IMR-90 (cell line): Measurements from ENCODE around the gene ST3GAL4. TPM values are rescaled to one million over a fixed set of nuclear protein-coding genes. Genes with fewer than 3 reads are reported as not detected.

Experiments
- ATAC-seq: fragments of 200-7000 bp; cut with Tn5 transposase; 2 replicates; pipeline ENCODE4 v1.9.1; 2020; ENCODE audit warnings: low read depth, mild to moderate bottlenecking, moderate library complexity
- BruUV-seq: library from RNA; stranded (reverse); fragments of 400-500 nt; replicated peaks from 2 replicates; lab custom pipeline; 2021; lab: Mats Ljungman, UMichigan
- CTCF ChIA-PET: fragments of 300-600 bp; formaldehyde crosslinking; extraction: SDS; loops from one replicate; lab custom pipeline; 2021; ENCODE audit warnings: antibody characterized with exemption; lab: Yijun Ruan, JAX
- POLR2A ChIA-PET: fragments of 300-600 bp; sonication (Branson Sonifier 250); formaldehyde crosslinking; loops from one replicate; lab custom pipeline; 2022; ENCODE audit warnings: antibody characterized with exemption; ENCODE audit not compliant: unreplicated experiment; lab: Charles Lee
- DNase-seq: peaks from one replicate; pipeline ENCODE4 v3.0.0; 2013
- H2AFZ ChIP-seq: replicated peaks from 2 replicates; pipeline ENCODE3; 2013; ENCODE audit warnings: low read length, mild to moderate bottlenecking; ENCODE audit not compliant: poor library complexity
- H2AK5ac ChIP-seq: 2 replicates; pipeline ENCODE4 v1.6.1; 2013; ENCODE audit warnings: low read depth, low read length, inconsistent platforms
- H2AK9ac ChIP-seq: replicated peaks from 2 replicates; pipeline ENCODE3; 2013; ENCODE audit warnings: mild to moderate bottlenecking, low read depth, low read length, moderate library complexity; ENCODE audit not compliant: poor library complexity
- H2BK120ac ChIP-seq: 2 replicates; pipeline ENCODE4 v1.6.1; 2013; ENCODE audit warnings: low read depth, low read length, inconsistent platforms
- H2BK15ac ChIP-seq: 3 replicates; pipeline ENCODE4 v1.6.1; 2013; ENCODE audit warnings: low read depth, low read length, inconsistent platforms
- H2BK20ac ChIP-seq: 2 replicates; pipeline ENCODE4 v1.6.1; 2013; ENCODE audit warnings: low read depth, mild to moderate bottlenecking, inconsistent platforms, low read length, moderate library complexity
- H2BK5ac ChIP-seq: 2 replicates; pipeline ENCODE4 v1.6.1; 2013; ENCODE audit warnings: mild to moderate bottlenecking, low read depth, low read length, inconsistent platforms; ENCODE audit not compliant: poor library complexity, severe bottlenecking
- H3K14ac ChIP-seq: replicated peaks from 2 replicates; pipeline ENCODE4 v1.6.1; 2013; ENCODE audit warnings: low read depth, low read length, inconsistent platforms
- H3K18ac ChIP-seq: 2 replicates; pipeline ENCODE4 v1.6.1; 2013; ENCODE audit warnings: low read depth, low read length, control low read depth
- H3K23ac ChIP-seq: 2 replicates; pipeline ENCODE4 v1.6.1; 2013; ENCODE audit warnings: low read depth, low read length, inconsistent platforms
- H3K27ac ChIP-seq: 2 replicates; pipeline ENCODE4 v1.5.1; 2013; ENCODE audit warnings: mild to moderate bottlenecking, control low read depth, low read length; ENCODE audit not compliant: insufficient read depth
- H3K27me3 ChIP-seq: 2 replicates; pipeline ENCODE4 v1.6.1; 2013; ENCODE audit warnings: low read length; ENCODE audit not compliant: control insufficient read depth, insufficient read depth
- H3K36me3 ChIP-seq: 2 replicates; pipeline ENCODE4 v1.6.1; 2013; ENCODE audit warnings: low read length, mixed read lengths; ENCODE audit not compliant: control insufficient read depth, insufficient read depth
- H3K4ac ChIP-seq: 2 replicates; pipeline ENCODE4 v1.6.1; 2013; ENCODE audit warnings: low read depth, low read length, inconsistent platforms
- H3K4me1 ChIP-seq: 2 replicates; pipeline ENCODE4 v1.6.1; 2013; ENCODE audit warnings: low read length, mixed read lengths; ENCODE audit not compliant: control insufficient read depth, insufficient read depth
- H3K4me2 ChIP-seq: 2 replicates; pipeline ENCODE4 v1.6.1; 2013; ENCODE audit warnings: low read depth, mild to moderate bottlenecking, control low read depth, low read length, moderate library complexity
- H3K4me3 ChIP-seq: 2 replicates; pipeline ENCODE4 v1.5.1; 2013; ENCODE audit warnings: low read depth, mild to moderate bottlenecking, control low read depth, low read length, moderate library complexity; ENCODE audit not compliant: insufficient read depth
- H3K56ac ChIP-seq: 2 replicates; pipeline ENCODE4 v1.6.1; 2013; ENCODE audit warnings: low read length, inconsistent platforms; ENCODE audit not compliant: insufficient read depth; ENCODE audit errors: extremely low read depth
- H3K79me1 ChIP-seq, 2 experiments: 2 replicates each; pipeline ENCODE4 v1.6.1; 2013; ENCODE audit warnings: low read length in 2 of 2, inconsistent platforms in 1 of 2, low read depth in 1 of 2
- H3K9ac ChIP-seq: 2 replicates; pipeline ENCODE4 v1.6.1; 2013; ENCODE audit warnings: low read depth, low read length, control low read depth
- H3K9me1 ChIP-seq: 2 replicates; pipeline ENCODE4 v1.6.1; 2013; ENCODE audit warnings: low read length, inconsistent platforms; ENCODE audit not compliant: insufficient read depth
- H3K9me3 ChIP-seq: 2 replicates; pipeline ENCODE4 v1.6.1; 2013; ENCODE audit warnings: low read length; ENCODE audit not compliant: control insufficient read depth, insufficient read depth
- H4K20me1 ChIP-seq: 2 replicates; pipeline ENCODE4 v1.6.1; 2013; ENCODE audit warnings: low read length, inconsistent platforms; ENCODE audit not compliant: insufficient read depth
- H4K5ac ChIP-seq: 2 replicates; pipeline ENCODE4 v1.6.1; 2013; ENCODE audit warnings: mild to moderate bottlenecking, low read depth, low read length, control low read depth
- H4K8ac ChIP-seq, 2 experiments: 2 replicates each; pipeline ENCODE4 v1.6.1; 2013; ENCODE audit warnings: low read depth in 2 of 2, low read length in 2 of 2, control low read depth in 1 of 2, inconsistent platforms in 1 of 2
- H4K91ac ChIP-seq: 2 replicates; pipeline ENCODE4 v1.6.1; 2013; ENCODE audit warnings: low read depth, low read length, inconsistent platforms; ENCODE audit not compliant: insufficient read depth
- CHD1 ChIP-seq: IDR thresholded peaks from 2 replicates; pipeline ENCODE4 v1.6.1; 2012; ENCODE audit warnings: low read depth, low read length, improper control_type of control experiment
- CTCF ChIP-seq: conservative IDR thresholded peaks from 2 replicates; pipeline ENCODE4 v1.5.1; 2012; ENCODE audit warnings: mild to moderate bottlenecking, low read depth, low read length, improper control_type of control experiment
- FOS ChIP-seq: fragments of 150-350 bp; IDR thresholded peaks from 2 replicates; pipeline ENCODE4 v1.6.1; 2016; ENCODE audit warnings: low read depth, low read length
- MAZ ChIP-seq: IDR thresholded peaks from 2 replicates; pipeline ENCODE4 v1.6.1; 2012; ENCODE audit warnings: low read depth, mild to moderate bottlenecking, low read length, improper control_type of control experiment, moderate library complexity, borderline replicate concordance
- MXI1 ChIP-seq: IDR thresholded peaks from 2 replicates; pipeline ENCODE4 v1.6.1; 2012; ENCODE audit warnings: low read depth, mild to moderate bottlenecking, low read length, moderate library complexity, borderline replicate concordance
- RAD21 ChIP-seq: IDR thresholded peaks from 2 replicates; pipeline ENCODE4 v1.6.1; 2012; ENCODE audit warnings: low read length, improper control_type of control experiment
- RFX5 ChIP-seq: IDR thresholded peaks from 2 replicates; pipeline ENCODE4 v1.8.0; 2012; ENCODE audit warnings: low read depth, mild to moderate bottlenecking, low read length, moderate library complexity
- SMC3 ChIP-seq: fragments of 150-350 bp; IDR thresholded peaks from 2 replicates; pipeline ENCODE4 v1.6.1; 2016; ENCODE audit warnings: low read depth, mild to moderate bottlenecking, antibody characterized with exemption, low read length, moderate library complexity
- WGBS, 2 experiments: methylation state at CpG; one replicate each; pipeline versions ENCODE4 v1.1.5 to v1.1.7; 2013; ENCODE audit warnings: missing lambda C conversion rate in 2 of 2; ENCODE audit not compliant: insufficient read length in 1 of 2; ENCODE audit errors: extremely low coverage in 2 of 2; 5-methylcytosine and 5-hydroxymethylcytosine counted together
- dilution Hi-C: fragments of 300-500 bp; cut with HindIII; formaldehyde crosslinking; loops from one replicate; pipeline ENCODE4 v1.14.3; 2018; ENCODE audit warnings: low sequenced_read_pairs; ENCODE audit not compliant: unreplicated experiment
- in situ Hi-C: fragments of 300-500 bp; cut with MboI; formaldehyde crosslinking; loops from 3 replicates; pipeline ENCODE4 v1.14.3; 2019; ENCODE audit warnings: low sequenced_read_pairs, inconsistent platforms, mixed read lengths
- intact Hi-C: fragments of 100-400 bp; cut with micrococcal nuclease; formaldehyde crosslinking; loops from 2 replicates; pipeline ENCODE4 v1.10.0; 2022
- polyA plus RNA-seq, 3 experiments: library from polyadenylated mRNA; depleted of rRNA; stranded (reverse); fragments of >200 nt; gene quantifications; 2 replicates each; pipeline ENCODE4 v1.2.3, GENCODE V29; 2012; ENCODE audit warnings: low replicate concordance in 1 of 3
- total RNA-seq: library from RNA; depleted of rRNA; stranded (reverse); fragments of >200 nt; gene quantifications from 2 replicates; pipeline ENCODE4 v1.2.3, GENCODE V29; 2012
- TF ChIP-seq, protein P1 (sequence below): fragments of 150-350 bp; IDR thresholded peaks from 2 replicates; pipeline ENCODE4 v1.6.1; 2016; ENCODE audit warnings: low read depth, mild to moderate bottlenecking, low read length, moderate library complexity, borderline replicate concordance

ST3GAL4 gene
- total and polyA plus RNA-seq, 2 of the 4 experiments (the other 2 are of a cell fraction): 17.0 to 19.7 TPM

DNA sequence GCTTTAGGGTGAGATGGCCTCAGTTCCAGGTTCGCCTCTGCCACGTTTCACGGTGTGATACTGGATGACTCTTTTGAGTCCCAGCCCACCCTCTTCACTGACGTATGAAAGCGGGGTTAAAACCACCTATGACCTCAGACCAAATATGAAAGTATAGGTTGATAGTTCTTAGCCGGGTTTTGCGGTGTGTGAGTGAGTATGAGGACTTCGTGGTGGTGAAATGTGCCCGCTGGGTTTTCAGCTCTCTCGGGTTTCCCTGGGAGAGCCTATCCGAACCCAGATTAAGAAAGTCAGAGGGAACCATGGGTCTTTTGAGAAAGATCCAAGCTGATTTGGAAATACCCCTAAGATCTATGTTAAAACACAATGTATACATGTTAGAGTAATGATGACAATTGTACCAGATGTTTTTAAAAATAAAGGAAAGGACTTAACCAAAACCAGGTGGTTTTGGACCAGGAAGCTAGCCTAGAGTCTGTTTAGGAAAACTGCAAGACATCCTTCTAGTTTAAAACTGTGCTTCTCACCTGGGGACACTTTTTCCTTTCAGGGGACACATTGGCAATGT, 25.8 kb upstream of the ST3GAL4 start:
- no peaks in the 10 kb centered on the region for H3K36me3 ChIP-seq
- H4K91ac ChIP-seq: no peak overlapping the region
- H2BK5ac ChIP-seq: no peak overlapping the region
- H3K27me3 ChIP-seq: no peaks in the 10 kb centered on the region
- H4K20me1 ChIP-seq: peaks cover under 1% of the 10 kb centered on the region; the same call in 1 of the 2 replicates
- H2BK20ac ChIP-seq: no peak overlapping the region
- no CpG with 5 or more reads among the region's 11 CpGs for WGBS, 2 experiments
- peak; percentile 17 for DNase-seq
- intact Hi-C loops: no loop called here
- H3K4me1 ChIP-seq: peaks cover 8% of the 10 kb centered on the region
- no peak overlapping the region for H2BK120ac ChIP-seq
- H2AFZ ChIP-seq: no peak overlapping the region
- no peak overlapping the region for H3K18ac ChIP-seq
- no peak overlapping the region for H4K5ac ChIP-seq
- H4K8ac ChIP-seq: no peak overlapping the region
- in situ Hi-C loops: no loop called here
- no peak for ATAC-seq
- H3K14ac ChIP-seq: no peak overlapping the region
- peaks cover 0 to 7% of the 10 kb centered on the region in 2 experiments; a peak in 2 of 4 replicates for H3K79me1 ChIP-seq
- POLR2A ChIA-PET: no interaction called here
- no peak overlapping the region for H2BK15ac ChIP-seq
- no peak overlapping the region for H3K4me3 ChIP-seq
- no peak overlapping the region for H2AK5ac ChIP-seq
- H3K27ac ChIP-seq: no peak overlapping the region
- no peak overlapping the region for H3K4me2 ChIP-seq
- H3K23ac ChIP-seq: no peak overlapping the region
- dilution Hi-C loops: no loop called here
- H3K9ac ChIP-seq: no peak overlapping the region
- no peak overlapping the region for H3K4ac ChIP-seq
- no peaks in the 10 kb centered on the region for H3K9me3 ChIP-seq
- no peak overlapping the region for H3K56ac ChIP-seq
- CTCF ChIA-PET: no interaction called here
- TF ChIP-seq SMC3 (no peak), CTCF (no peak), MAZ (no peak), FOS (no peak), RFX5 (no peak), CHD1 (no peak), MXI1 (no peak), RAD21 (no peak)
- TF ChIP-seq, protein P1, sequence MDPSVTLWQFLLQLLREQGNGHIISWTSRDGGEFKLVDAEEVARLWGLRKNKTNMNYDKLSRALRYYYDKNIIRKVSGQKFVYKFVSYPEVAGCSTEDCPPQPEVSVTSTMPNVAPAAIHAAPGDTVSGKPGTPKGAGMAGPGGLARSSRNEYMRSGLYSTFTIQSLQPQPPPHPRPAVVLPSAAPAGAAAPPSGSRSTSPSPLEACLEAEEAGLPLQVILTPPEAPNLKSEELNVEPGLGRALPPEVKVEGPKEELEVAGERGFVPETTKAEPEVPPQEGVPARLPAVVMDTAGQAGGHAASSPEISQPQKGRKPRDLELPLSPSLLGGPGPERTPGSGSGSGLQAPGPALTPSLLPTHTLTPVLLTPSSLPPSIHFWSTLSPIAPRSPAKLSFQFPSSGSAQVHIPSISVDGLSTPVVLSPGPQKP: no peak
- no TSS peak for BruUV-seq
- H3K9me1 ChIP-seq: peaks cover 12% of the 10 kb centered on the region
- no peak overlapping the region for H2AK9ac ChIP-seq
